ENCODE data around the gene TMEM184B. TPM values are rescaled to one million over a fixed set of nuclear protein-coding genes. Genes with fewer than 3 reads are reported as not detected.

Gene TMEM184B
- total and polyA plus RNA-seq, 9 donors: 19.9 to 78.6 (median 65.8) TPM

- H3K4me3 ChIP-seq (ENCODE audit: low read length): no peak overlapping the region
- WGBS (ENCODE audit: insufficient coverage): 60% methylated on average over 4 of the region's 10 CpGs
- DNase-seq: no peak
- H3K27me3 ChIP-seq (ENCODE audit: control insufficient read depth, insufficient read depth, low read length): no peaks in the 10 kb centered on the region
- peak overlapping the region; percentile 88 for H3K27ac ChIP-seq (ENCODE audit: low read length)
- peaks cover 45% of the 10 kb centered on the region for H3K36me3 ChIP-seq (ENCODE audit: control insufficient read depth, insufficient read depth, low read length)
- H3K4me1 ChIP-seq (ENCODE audit: control insufficient read depth, insufficient read depth, low read length): peaks cover 47% of the 10 kb centered on the region
- no peaks in the 10 kb centered on the region for H3K9me3 ChIP-seq (replicated peaks; ENCODE audit: control insufficient read depth, low read depth, low read length)
Observed at GRCh38 chr22:38219632-38220031, 53.2 kb downstream of the TMEM184B start.

- Histone ChIP-seq H3K27me3 (ENCODE audit: control insufficient read depth, insufficient read depth, low read length) (peaks cover 2% of the 10 kb centered on the region), H3K36me3 (ENCODE audit: control insufficient read depth, insufficient read depth, low read length) (peaks cover 40% of the 10 kb centered on the region), H3K27ac (ENCODE audit: low read length) (peak overlapping the region; percentile 88), H3K4me3 (ENCODE audit: low read length) (no peak overlapping the region), H3K4me1 (ENCODE audit: control insufficient read depth, insufficient read depth, low read length) (peaks cover 52% of the 10 kb centered on the region), H3K9me3 (replicated peaks; ENCODE audit: control insufficient read depth, low read depth, low read length) (no peaks in the 10 kb centered on the region)
- peak; percentile 80 for DNase-seq
- WGBS (ENCODE audit: insufficient coverage): 21% methylated on average over 10 of the region's 25 CpGs
Observed at GRCh38 chr22:38218661-38219622, 53.9 kb downstream of the TMEM184B start.

DNA sequence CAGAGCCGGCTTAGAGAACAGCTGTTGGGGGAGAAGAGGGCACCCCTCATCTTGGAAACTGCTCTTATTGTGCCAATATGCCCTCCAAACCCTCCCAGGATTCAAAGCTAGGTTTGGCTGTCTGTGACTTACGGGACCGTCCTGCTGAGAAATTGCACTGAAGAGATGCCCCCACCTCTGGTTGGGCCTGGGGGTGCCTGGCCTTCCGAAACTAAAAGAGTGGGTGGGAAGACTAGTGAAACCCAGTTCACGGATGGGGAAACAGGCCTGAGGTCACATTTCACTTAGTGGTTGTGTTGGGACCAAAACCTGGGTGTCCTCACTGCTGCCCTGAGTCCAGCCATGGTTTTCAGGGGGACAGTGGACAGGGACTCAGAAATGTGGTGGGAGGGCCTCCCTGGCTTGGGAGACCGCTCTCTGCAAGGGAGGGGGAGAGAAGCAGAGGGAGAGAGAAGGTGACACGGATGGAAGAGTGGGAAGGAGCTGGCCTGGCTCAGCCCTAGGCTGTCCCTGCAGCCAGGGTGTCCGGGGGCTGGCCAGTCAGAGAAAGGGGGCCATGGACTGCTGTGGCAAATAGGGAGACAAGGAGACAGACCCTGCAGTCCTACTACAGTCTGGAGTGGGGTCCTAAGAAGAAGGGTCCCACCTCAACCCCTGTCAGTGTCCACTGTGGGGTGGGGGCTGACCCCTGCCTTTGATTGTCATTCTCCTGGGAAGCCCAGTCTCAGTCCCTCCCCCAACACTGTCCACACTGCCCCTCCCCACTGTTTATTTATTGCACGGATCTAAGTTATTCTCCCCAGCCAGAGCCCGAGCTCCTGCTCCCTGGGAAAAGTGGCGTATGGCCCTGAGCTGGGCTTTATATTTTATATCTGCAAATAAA, 57.4 kb downstream of the TMEM184B start:
- H3K27me3 ChIP-seq (ENCODE audit: control insufficient read depth, insufficient read depth, low read length): peaks cover 5% of the 10 kb centered on the region
- no peak overlapping the region for H3K4me3 ChIP-seq (ENCODE audit: low read length)
- peaks cover 6% of the 10 kb centered on the region for H3K36me3 ChIP-seq (ENCODE audit: control insufficient read depth, insufficient read depth, low read length)
- WGBS (ENCODE audit: insufficient coverage): 56% methylated on average over 4 of the region's 11 CpGs
- no peak for DNase-seq
- no peak overlapping the region for H3K27ac ChIP-seq (ENCODE audit: low read length)
- no peaks in the 10 kb centered on the region for H3K9me3 ChIP-seq (replicated peaks; ENCODE audit: control insufficient read depth, low read depth, low read length)
- peaks cover 42% of the 10 kb centered on the region for H3K4me1 ChIP-seq (ENCODE audit: control insufficient read depth, insufficient read depth, low read length)

DNA sequence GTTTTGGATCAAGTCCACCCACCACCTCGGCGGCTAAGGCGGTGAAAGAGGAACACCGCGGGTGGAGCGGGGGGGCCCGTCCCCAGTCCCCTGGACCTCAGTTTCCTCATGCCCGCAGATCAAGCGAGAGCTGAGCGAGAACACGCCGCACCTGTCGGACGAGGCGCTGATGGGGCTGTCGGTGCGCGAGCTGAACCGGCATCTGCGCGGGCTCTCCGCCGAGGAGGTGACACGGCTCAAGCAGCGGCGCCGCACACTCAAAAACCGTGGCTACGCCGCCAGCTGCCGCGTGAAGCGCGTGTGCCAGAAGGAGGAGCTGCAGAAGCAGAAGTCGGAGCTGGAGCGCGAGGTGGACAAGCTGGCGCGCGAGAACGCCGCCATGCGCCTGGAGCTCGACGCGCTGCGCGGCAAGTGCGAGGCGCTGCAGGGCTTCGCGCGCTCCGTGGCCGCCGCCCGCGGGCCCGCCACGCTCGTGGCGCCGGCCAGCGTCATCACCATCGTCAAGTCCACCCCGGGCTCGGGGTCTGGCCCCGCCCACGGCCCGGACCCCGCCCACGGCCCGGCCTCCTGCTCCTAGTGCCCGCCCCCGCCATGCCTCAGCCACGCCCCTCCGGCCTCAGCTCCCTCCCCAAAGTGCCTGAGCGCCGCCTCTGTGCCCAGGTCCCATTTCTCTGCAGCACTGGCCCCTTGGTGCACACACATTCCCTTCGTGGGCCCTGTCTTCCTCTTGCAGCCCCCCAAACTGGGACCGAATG, 58.3 kb downstream of the TMEM184B start:
- WGBS (ENCODE audit: insufficient coverage): 3% methylated on average over 76 of the region's 81 CpGs
- Histone ChIP-seq H3K9me3 (replicated peaks; ENCODE audit: control insufficient read depth, low read depth, low read length) (no peaks in the 10 kb centered on the region), H3K27ac (ENCODE audit: low read length) (no peak overlapping the region), H3K36me3 (ENCODE audit: control insufficient read depth, insufficient read depth, low read length) (no peaks in the 10 kb centered on the region), H3K4me1 (ENCODE audit: control insufficient read depth, insufficient read depth, low read length) (peaks cover 33% of the 10 kb centered on the region), H3K4me3 (ENCODE audit: low read length) (peak overlapping the region; percentile 26), H3K27me3 (ENCODE audit: control insufficient read depth, insufficient read depth, low read length) (peaks cover 5% of the 10 kb centered on the region)
- peak; percentile 86 for DNase-seq

DNA sequence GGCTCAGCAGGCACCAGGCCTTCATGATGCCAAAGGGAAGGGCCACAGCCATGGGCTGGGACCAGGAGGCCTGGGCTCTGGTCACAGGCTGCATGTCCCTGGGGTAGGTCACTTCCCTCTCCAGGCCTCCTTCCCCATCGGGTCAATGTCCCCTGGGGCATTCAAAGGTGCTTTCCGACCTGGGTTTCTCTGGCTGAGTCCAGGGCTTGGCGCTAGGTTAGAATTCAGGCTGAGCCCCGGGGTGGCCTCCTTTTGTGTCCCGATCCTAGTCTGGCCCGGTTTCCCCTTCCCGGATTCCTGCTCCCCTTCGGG, 58.9 kb downstream of the TMEM184B start:
- Histone ChIP-seq H3K27ac (ENCODE audit: low read length) (no peak overlapping the region), H3K36me3 (ENCODE audit: control insufficient read depth, insufficient read depth, low read length) (no peaks in the 10 kb centered on the region), H3K4me1 (ENCODE audit: control insufficient read depth, insufficient read depth, low read length) (peaks cover 29% of the 10 kb centered on the region), H3K27me3 (ENCODE audit: control insufficient read depth, insufficient read depth, low read length) (peaks cover 5% of the 10 kb centered on the region), H3K4me3 (ENCODE audit: low read length) (peak overlapping the region; percentile 26), H3K9me3 (replicated peaks; ENCODE audit: control insufficient read depth, low read depth, low read length) (no peaks in the 10 kb centered on the region)
- 14% methylated on average over 8 of the region's 8 CpGs for WGBS (ENCODE audit: insufficient coverage)
- no peak for DNase-seq

- no peak overlapping the region for H3K4me3 ChIP-seq (ENCODE audit: low read length)
- H3K27ac ChIP-seq (ENCODE audit: low read length): no peak overlapping the region
- 75% methylated on average over 5 of the region's 6 CpGs for WGBS (ENCODE audit: insufficient coverage)
- peaks cover 5% of the 10 kb centered on the region for H3K27me3 ChIP-seq (ENCODE audit: control insufficient read depth, insufficient read depth, low read length)
- no peaks in the 10 kb centered on the region for H3K36me3 ChIP-seq (ENCODE audit: control insufficient read depth, insufficient read depth, low read length)
- no peaks in the 10 kb centered on the region for H3K9me3 ChIP-seq (replicated peaks; ENCODE audit: control insufficient read depth, low read depth, low read length)
- DNase-seq: no peak
- peaks cover 24% of the 10 kb centered on the region for H3K4me1 ChIP-seq (ENCODE audit: control insufficient read depth, insufficient read depth, low read length)
Observed at GRCh38 chr22:38213319-38213989, 59.4 kb downstream of the TMEM184B start.

DNA sequence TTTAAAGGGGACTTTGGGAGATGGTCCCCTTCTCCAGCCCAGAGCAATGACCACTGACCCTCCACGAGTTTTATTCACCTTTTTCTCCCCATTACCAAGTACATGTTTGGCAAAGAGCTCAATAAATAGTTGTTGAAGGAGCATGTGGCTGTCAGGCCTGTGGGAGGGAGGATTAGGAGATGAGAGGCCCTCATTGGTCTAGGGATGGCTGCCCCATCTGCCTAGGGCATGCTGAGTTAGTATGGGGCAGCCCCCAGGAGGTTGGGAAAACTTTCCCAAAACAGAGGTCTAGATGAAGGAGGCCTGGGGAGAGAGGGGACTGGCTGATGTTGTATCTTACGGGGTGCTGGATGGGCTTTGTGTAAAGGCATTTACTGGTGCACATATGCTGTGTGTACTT, 60.4 kb downstream of the TMEM184B start:
- 100% methylated on average over 1 of the region's 2 CpGs for WGBS (ENCODE audit: insufficient coverage)
- Histone ChIP-seq H3K27ac (ENCODE audit: low read length) (no peak overlapping the region), H3K36me3 (ENCODE audit: control insufficient read depth, insufficient read depth, low read length) (no peaks in the 10 kb centered on the region), H3K27me3 (ENCODE audit: control insufficient read depth, insufficient read depth, low read length) (peaks cover 5% of the 10 kb centered on the region), H3K9me3 (replicated peaks; ENCODE audit: control insufficient read depth, low read depth, low read length) (no peaks in the 10 kb centered on the region), H3K4me3 (ENCODE audit: low read length) (no peak overlapping the region), H3K4me1 (ENCODE audit: control insufficient read depth, insufficient read depth, low read length) (peaks cover 17% of the 10 kb centered on the region)
- no peak for DNase-seq

DNA sequence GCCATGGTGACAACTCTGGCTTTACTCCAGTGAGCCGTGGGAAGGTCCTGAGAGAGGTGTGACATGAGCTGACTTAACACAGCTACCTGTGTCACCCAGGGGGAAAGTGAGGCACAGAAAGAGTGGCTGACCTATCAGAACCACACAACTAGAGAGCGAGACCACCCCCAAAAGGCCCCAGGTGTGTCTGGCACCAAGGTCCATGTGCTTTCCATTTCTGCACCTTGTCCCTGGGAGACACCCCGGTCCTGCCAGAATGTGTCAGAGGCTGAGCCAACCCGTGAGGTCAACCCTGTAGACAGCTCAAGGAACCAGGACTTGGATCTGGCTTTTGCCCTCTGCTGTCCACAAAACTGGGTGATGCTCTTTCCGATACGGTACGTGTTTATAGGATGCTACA, 61.3 kb downstream of the TMEM184B start:
- Histone ChIP-seq H3K4me1 (ENCODE audit: control insufficient read depth, insufficient read depth, low read length) (peaks cover 17% of the 10 kb centered on the region), H3K27ac (ENCODE audit: low read length) (no peak overlapping the region), H3K36me3 (ENCODE audit: control insufficient read depth, insufficient read depth, low read length) (no peaks in the 10 kb centered on the region), H3K9me3 (replicated peaks; ENCODE audit: control insufficient read depth, low read depth, low read length) (no peaks in the 10 kb centered on the region), H3K27me3 (ENCODE audit: control insufficient read depth, insufficient read depth, low read length) (peaks cover 5% of the 10 kb centered on the region), H3K4me3 (ENCODE audit: low read length) (no peak overlapping the region)
- DNase-seq: no peak
- WGBS (ENCODE audit: insufficient coverage): 84% methylated on average over 3 of the region's 7 CpGs

DNA sequence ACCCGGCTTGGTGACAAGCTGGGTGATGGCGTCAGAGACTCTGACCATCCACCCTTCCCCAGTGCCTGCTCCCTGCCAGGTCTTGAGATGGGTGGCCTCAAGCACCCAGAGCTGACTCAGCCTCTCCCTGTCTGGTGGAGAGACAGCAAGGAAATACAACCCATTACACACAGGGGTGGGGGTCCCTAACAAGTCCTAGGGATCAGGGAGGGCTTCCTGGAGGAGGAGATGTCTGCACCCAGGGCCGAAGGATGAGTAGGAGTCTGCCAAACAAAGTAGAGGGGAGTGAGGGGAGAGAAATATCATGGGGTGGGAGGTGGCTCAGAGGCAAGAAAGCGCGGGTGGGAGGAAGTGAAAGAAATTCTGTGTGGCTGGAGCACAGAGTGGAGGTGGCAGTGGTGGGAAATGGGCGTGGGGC, 64.2 kb downstream of the TMEM184B start:
- WGBS (ENCODE audit: insufficient coverage): 88% methylated on average over 4 of the region's 6 CpGs

More for the DNA sequence above, 64.2 kb downstream of the TMEM184B start:
- H3K36me3 ChIP-seq (ENCODE audit: control insufficient read depth, insufficient read depth, low read length): no peaks in the 10 kb centered on the region
- no peaks in the 10 kb centered on the region for H3K9me3 ChIP-seq (replicated peaks; ENCODE audit: control insufficient read depth, low read depth, low read length)
- H3K27ac ChIP-seq (ENCODE audit: low read length): no peak overlapping the region
- H3K4me1 ChIP-seq (ENCODE audit: control insufficient read depth, insufficient read depth, low read length): peaks cover 23% of the 10 kb centered on the region
- H3K4me3 ChIP-seq (ENCODE audit: low read length): no peak overlapping the region
- DNase-seq: no peak
- H3K27me3 ChIP-seq (ENCODE audit: control insufficient read depth, insufficient read depth, low read length): peaks cover 3% of the 10 kb centered on the region
